ENCODE data around the gene TMEM143. TPM values are rescaled to one million over a fixed set of nuclear protein-coding genes. Genes with fewer than 3 reads are reported as not detected.
"Not testable (repeated sequence)": the region's sequence is repeated elsewhere in the genome, so short reads cannot be mapped to it uniquely, and the experiment has no call there.

Gene TMEM143
- total RNA-seq, 4 donors from 2014 or later = 6.7 to 21.0 (median 8.7) TPM

GRCh38 chr19:48325265-48325910, 38.4 kb downstream of the TMEM143 start, which contains the start of gene EMP3:
Gene EMP3, plus strand, starts transcription at chr19:48325552. Its CDS starts 1,293 bp downstream, at chr19:48326845.
- DNase-seq (ENCODE audit: low spot score in 2 of 2) = peak; percentile 83 to 96
- intact Hi-C loops (cut with DNase I; ENCODE audit: low total_unique reads) = loop anchor here (10.0 kb wide), 1 partner anchor 259 kb away; no protein-coding TSS in a partner anchor
- peak within 1 kb of the TSS; percentile 34 for H3K4me3 ChIP-seq (ENCODE audit: low read depth, poor library complexity, severe bottlenecking)
- TF ChIP-seq CTCF (IDR thresholded peaks at IDR 0.05) = no peak
- no peak for TF ChIP-seq POLR2A (IDR thresholded peaks at IDR 0.05)
- WGBS, 2 donors = 0 to 1% methylated on average over 22 of the region's 22 CpGs

- WGBS, 2 donors = 1 to 2% methylated on average over 51 to 63 of the region's 63 CpGs
- intact Hi-C loops (cut with DNase I; ENCODE audit: low total_unique reads) = loop anchor here (10.0 kb wide), 1 partner anchor 263 kb away; no protein-coding TSS in a partner anchor
- H3K4me3 ChIP-seq (ENCODE audit: low read depth, poor library complexity, severe bottlenecking) = peak overlapping the region; percentile 22
- TF ChIP-seq POLR2A (IDR thresholded peaks at IDR 0.05) = peak in 1 of 2 donors; percentile 61
- no peak for TF ChIP-seq CTCF (IDR thresholded peaks at IDR 0.05)
- peak; percentile 97 to 100 for DNase-seq (ENCODE audit: low spot score in 2 of 2)
Measured at GRCh38 chr19:48321622-48322591, 41.8 kb downstream of the TMEM143 start.

GRCh38 chr19:48321372-48321621, 42.4 kb downstream of the TMEM143 start:
- peak overlapping the region; percentile 22 for H3K4me3 ChIP-seq (ENCODE audit: low read depth, poor library complexity, severe bottlenecking)
- TF ChIP-seq CTCF (IDR thresholded peaks at IDR 0.05) = no peak
- peak in 1 of 2 donors; percentile 40 for TF ChIP-seq POLR2A (IDR thresholded peaks at IDR 0.05)
- WGBS, 2 donors = 1 to 3% methylated on average over 22 of the region's 22 CpGs
- intact Hi-C loops (cut with DNase I; ENCODE audit: low total_unique reads) = loop anchor here (10.0 kb wide), 1 partner anchor 264 kb away; no protein-coding TSS in a partner anchor
- peak; percentile 98 to 100 for DNase-seq (ENCODE audit: low spot score in 2 of 2)

GRCh38 chr19:48319647-48320541, 43.8 kb downstream of the TMEM143 start:
- intact Hi-C loops (cut with DNase I; ENCODE audit: low total_unique reads) = loop anchor here (10.0 kb wide), 1 partner anchor 265 kb away; no protein-coding TSS in a partner anchor
- no peak for TF ChIP-seq CTCF (IDR thresholded peaks at IDR 0.05)
- TF ChIP-seq POLR2A (IDR thresholded peaks at IDR 0.05) = no peak
- H3K4me3 ChIP-seq (ENCODE audit: low read depth, poor library complexity, severe bottlenecking) = no peak overlapping the region
- DNase-seq (ENCODE audit: low spot score in 2 of 2) = peak; percentile 78 to 96
- 28 to 29% methylated on average over 16 of the region's 16 CpGs for WGBS, 2 donors

GRCh38 chr19:48318286-48318987, 45.3 kb downstream of the TMEM143 start:
- no peak for DNase-seq (ENCODE audit: low spot score in 2 of 2)
- TF ChIP-seq POLR2A (IDR thresholded peaks at IDR 0.05) = no peak
- TF ChIP-seq CTCF (IDR thresholded peaks at IDR 0.05) = no peak
- 96 to 97% methylated on average over 21 of the region's 21 CpGs for WGBS, 2 donors
- intact Hi-C loops (cut with DNase I; ENCODE audit: low total_unique reads) = no loop called here
- no peak overlapping the region for H3K4me3 ChIP-seq (ENCODE audit: low read depth, poor library complexity, severe bottlenecking)

GRCh38 chr19:48317708-48317960, 46.1 kb downstream of the TMEM143 start:
- intact Hi-C loops (cut with DNase I; ENCODE audit: low total_unique reads); H3K4me3 ChIP-seq (ENCODE audit: low read depth, poor library complexity, severe bottlenecking); DNase-seq (ENCODE audit: low spot score in 2 of 2): not testable (repeated sequence)
- 62 to 76% methylated on average over 9 of the region's 9 CpGs for WGBS, 2 donors
